HepG2 (cell line): ENCODE measurements around the gene ZNF22. TPM values are rescaled to one million over a fixed set of nuclear protein-coding genes. Genes with fewer than 3 reads are reported as not detected.

Experiments
- ATAC-seq: fragments of 200-7000 bp; cut with Tn5 transposase; 3 replicates; pipeline ENCODE4 v1.9.1; 2020; ENCODE audit warnings: mild to moderate bottlenecking, moderate library complexity
- BruUV-seq: library from RNA; stranded (reverse); fragments of 400-500 nt; replicated peaks from 2 replicates; lab custom pipeline; 2021; lab: Mats Ljungman, UMichigan
- CTCF ChIA-PET: fragments of 300-600 bp; formaldehyde crosslinking; extraction: SDS; loops from one replicate; lab custom pipeline; 2021; ENCODE audit warnings: low total read pairs, inconsistent platforms, low intra/inter-chr PET ratio; lab: Yijun Ruan, JAX
- POLR2A ChIA-PET: fragments of 350-600 bp; sonication (Branson Sonifier 250); formaldehyde crosslinking; loops from one replicate; lab custom pipeline; 2020; ENCODE audit warnings: antibody characterized with exemption, inconsistent platforms; lab: Yijun Ruan, JAX
- DNase-seq: peaks from one replicate; pipeline ENCODE4 v3.0.0-alpha.2; 2015; ENCODE audit warnings: low spot score
- FAIRE-seq: peaks from 3 replicates; lab custom pipeline; 2011; peaks lifted over from hg19 to GRCh38; lab: Jason Lieb, UNC
- H2AFZ ChIP-seq: one replicate; pipeline ENCODE4 v1.6.1; 2011; ENCODE audit warnings: low read length, inconsistent platforms
- H3K27ac ChIP-seq: fragments of 300-600 bp; 3 replicates; pipeline ENCODE4 v1.8.0; 2011; ENCODE audit warnings: mixed run types, mild to moderate bottlenecking, mixed read lengths, low read length, inconsistent platforms; ENCODE audit not compliant: insufficient read depth; ENCODE audit errors: extremely low read length
- H3K27me3 ChIP-seq, 2 experiments: fragments of 200-600 bp in 1 of 2; 2 replicates in 1 of 2; 3 replicates in 1 of 2; pipeline versions ENCODE4 v1.6.0 to v1.8.0; 2011; ENCODE audit warnings: low read length in 2 of 2, mild to moderate bottlenecking in 2 of 2, moderate library complexity in 2 of 2, inconsistent platforms in 1 of 2; ENCODE audit not compliant: insufficient read depth in 2 of 2, control insufficient read depth in 1 of 2
- H3K36me3 ChIP-seq, 2 experiments: fragments of 200-600 bp in 1 of 2; replicated peaks in 1 of 2; 2 replicates in 1 of 2; 3 replicates in 1 of 2; pipeline versions ENCODE4 v1.5.1 to v1.8.0; 2011; ENCODE audit warnings: low read length in 2 of 2, inconsistent platforms in 1 of 2; ENCODE audit not compliant: insufficient read depth in 2 of 2, control insufficient read depth in 1 of 2
- H3K4me1 ChIP-seq: 2 replicates; pipeline ENCODE4 v1.5.1; 2012; ENCODE audit warnings: low read length, inconsistent platforms; ENCODE audit not compliant: insufficient read depth
- H3K4me2 ChIP-seq: 2 replicates; pipeline ENCODE4 v1.6.0; 2011; ENCODE audit warnings: low read depth, low read length, inconsistent platforms
- H3K4me3 ChIP-seq, 3 experiments: fragments of 200-600 bp in 1 of 3; sonication (generic), shearing (Covaris generic) in 1 of 3; replicated peaks in 1 of 3; 2 replicates each; pipeline ENCODE4 v1.5.1; 2011 to 2016; ENCODE audit warnings: low read length in 3 of 3, inconsistent platforms in 2 of 3, low read depth in 2 of 3, mild to moderate bottlenecking in 2 of 3, control low read depth in 1 of 3, mixed read lengths in 1 of 3; ENCODE audit not compliant: insufficient read depth in 1 of 3
- H3K79me2 ChIP-seq: one replicate; pipeline ENCODE4 v1.6.1; 2011; ENCODE audit warnings: low read length, inconsistent platforms; ENCODE audit not compliant: insufficient read depth
- H3K9ac ChIP-seq: 2 replicates; pipeline ENCODE4 v1.6.0; 2011; ENCODE audit warnings: mild to moderate bottlenecking, low read depth, low read length, inconsistent platforms; ENCODE audit not compliant: insufficient read depth
- H3K9me3 ChIP-seq: 2 replicates; pipeline ENCODE4 v1.5.1; 2012; ENCODE audit warnings: mild to moderate bottlenecking, low read length
- H4K20me1 ChIP-seq: 2 replicates; pipeline ENCODE4 v1.6.0; 2011; ENCODE audit warnings: inconsistent platforms, mild to moderate bottlenecking, low read length, moderate library complexity; ENCODE audit not compliant: insufficient read depth
- KMT2B ChIP-seq: IDR thresholded peaks from 2 replicates; pipeline ENCODE4 v1.6.1; 2016; ENCODE audit warnings: missing genetic modification reagents, missing compliant biosample characterization
- SRSF1 ChIP-seq: fragments of 200-400 bp; formaldehyde crosslinking; optimal IDR thresholded peaks from 2 replicates; pipeline ENCODE3; 2017; ENCODE audit warnings: mild to moderate bottlenecking, low read depth, low read length, moderate library complexity
- in situ Hi-C: cut with HindIII; loops from 2 replicates; pipeline ENCODE4 v1.10.0; 2017; ENCODE audit warnings: low pct_unique_long_range_greater_than_20kb; ENCODE audit not compliant: extremely low pct_ligation_motif_present
- intact Hi-C: fragments of 100-400 bp; cut with micrococcal nuclease; formaldehyde crosslinking; loops from one replicate; pipeline ENCODE4 v1.10.0; 2022; ENCODE audit not compliant: unreplicated experiment
- polyA plus RNA-seq, 8 experiments: library from polyadenylated mRNA; depleted of rRNA in 3 of 8; stranded (reverse) in 7 of 8; unstranded in 1 of 8; fragments of >200 nt; fragmentation: Illumina TruSeq in 4 of 8; extraction: Trizol in 4 of 8; gene quantifications; 2 replicates each; pipeline versions ENCODE4 v1.2.1 to v1.2.3, GENCODE V29; 2011 to 2016; ENCODE audit warnings: low read depth in 4 of 8, missing spikeins in 1 of 8, mixed read lengths in 1 of 8; ENCODE audit not compliant: insufficient read depth in 1 of 8
- total RNA-seq, 5 experiments: library from RNA; depleted of rRNA; stranded (reverse); fragments of >200 nt; fragmentation: Illumina TruSeq; extraction: Trizol; gene quantifications; 2 replicates each; pipeline ENCODE4 v1.2.3, GENCODE V29; 2016; ENCODE audit warnings: low read depth in 1 of 5
- TF ChIP-seq, protein P1 (sequence below): sonication (generic); formaldehyde crosslinking; IDR thresholded peaks from 2 replicates; pipeline ENCODE4 v1.4.0; 2020; ENCODE audit warnings: missing genetic modification reagents
- TF ChIP-seq, protein P2 (sequence below): sonication (generic); formaldehyde crosslinking; IDR thresholded peaks from 2 replicates; pipeline ENCODE4 v1.4.0; 2020; ENCODE audit warnings: low read depth, mild to moderate bottlenecking, missing genetic modification reagents
- TF ChIP-seq, protein P3 (sequence below): sonication (generic); formaldehyde crosslinking; IDR thresholded peaks from 2 replicates; pipeline ENCODE4 v1.4.0; 2020; ENCODE audit warnings: missing genetic modification reagents; ENCODE audit errors: not compliant biosample characterization
- TF ChIP-seq, protein P4 (sequence below): sonication (generic); formaldehyde crosslinking; IDR thresholded peaks from 2 replicates; pipeline ENCODE4 v1.8.1; 2022; ENCODE audit warnings: mild to moderate bottlenecking, missing genetic modification reagents
- TF ChIP-seq, protein P5 (sequence below): sonication (generic); formaldehyde crosslinking; IDR thresholded peaks from 2 replicates; pipeline ENCODE4 v1.4.0; 2020; ENCODE audit warnings: mild to moderate bottlenecking, missing genetic modification reagents

The ZNF22 gene
- total and polyA plus RNA-seq, 2 of the 13 experiments (the other 11 are each of a cell fraction or from before 2014, with no cell fraction given): 0.40 to 1.3 TPM

DNA sequence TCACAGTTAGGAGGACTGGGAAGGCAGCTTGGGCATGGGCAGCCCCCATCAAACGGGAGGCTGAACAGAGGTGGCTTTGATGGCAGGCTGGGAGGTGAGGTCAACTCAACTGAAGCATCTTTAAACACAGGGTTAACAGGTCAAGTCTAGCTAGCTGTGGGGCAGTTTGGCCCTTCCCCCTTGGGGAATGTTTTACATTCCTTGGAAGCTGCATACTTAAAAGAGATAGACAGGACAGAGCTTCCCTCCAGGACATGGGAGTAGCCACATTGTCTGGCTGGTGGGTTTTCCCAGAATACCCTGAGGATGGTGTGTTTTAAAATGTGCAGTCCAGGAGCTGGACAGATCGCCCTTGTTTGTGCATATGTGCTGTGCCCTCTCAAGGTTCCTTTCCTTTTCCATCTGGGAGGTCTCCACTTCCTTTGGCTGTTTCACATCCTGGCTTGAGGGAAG, 47.9 kb upstream of the ZNF22 start (continued):
- TF ChIP-seq, protein P1, sequence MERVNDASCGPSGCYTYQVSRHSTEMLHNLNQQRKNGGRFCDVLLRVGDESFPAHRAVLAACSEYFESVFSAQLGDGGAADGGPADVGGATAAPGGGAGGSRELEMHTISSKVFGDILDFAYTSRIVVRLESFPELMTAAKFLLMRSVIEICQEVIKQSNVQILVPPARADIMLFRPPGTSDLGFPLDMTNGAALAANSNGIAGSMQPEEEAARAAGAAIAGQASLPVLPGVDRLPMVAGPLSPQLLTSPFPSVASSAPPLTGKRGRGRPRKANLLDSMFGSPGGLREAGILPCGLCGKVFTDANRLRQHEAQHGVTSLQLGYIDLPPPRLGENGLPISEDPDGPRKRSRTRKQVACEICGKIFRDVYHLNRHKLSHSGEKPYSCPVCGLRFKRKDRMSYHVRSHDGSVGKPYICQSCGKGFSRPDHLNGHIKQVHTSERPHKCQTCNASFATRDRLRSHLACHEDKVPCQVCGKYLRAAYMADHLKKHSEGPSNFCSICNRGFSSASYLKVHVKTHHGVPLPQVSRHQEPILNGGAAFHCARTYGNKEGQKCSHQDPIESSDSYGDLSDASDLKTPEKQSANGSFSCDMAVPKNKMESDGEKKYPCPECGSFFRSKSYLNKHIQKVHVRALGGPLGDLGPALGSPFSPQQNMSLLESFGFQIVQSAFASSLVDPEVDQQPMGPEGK: peak; percentile 81
- TF ChIP-seq KMT2B: no peak

DNA sequence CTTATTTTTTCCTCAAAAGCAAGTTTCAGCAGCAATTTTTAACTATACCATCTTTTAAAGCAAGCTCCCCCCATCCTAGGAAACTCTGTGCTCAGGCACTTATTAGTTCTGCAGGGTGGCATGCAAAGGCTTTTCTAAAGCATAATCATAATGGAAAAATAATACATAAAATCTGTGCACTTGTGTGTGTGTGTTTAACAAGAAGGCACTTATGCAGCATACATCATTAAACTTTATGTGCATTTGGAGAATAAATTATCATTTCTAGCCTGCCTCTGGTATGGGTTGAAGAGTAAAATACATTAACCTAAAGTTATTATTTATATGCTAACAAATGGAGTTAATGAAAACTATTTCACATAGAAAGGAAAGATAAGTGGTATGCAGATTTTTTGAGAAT, 46.7 kb upstream of the ZNF22 start:
- H3K4me1 ChIP-seq: peaks cover 81% of the 10 kb centered on the region
- BruUV-seq: no TSS peak
- no peak overlapping the region for H2AFZ ChIP-seq
- TF ChIP-seq, protein P2, sequence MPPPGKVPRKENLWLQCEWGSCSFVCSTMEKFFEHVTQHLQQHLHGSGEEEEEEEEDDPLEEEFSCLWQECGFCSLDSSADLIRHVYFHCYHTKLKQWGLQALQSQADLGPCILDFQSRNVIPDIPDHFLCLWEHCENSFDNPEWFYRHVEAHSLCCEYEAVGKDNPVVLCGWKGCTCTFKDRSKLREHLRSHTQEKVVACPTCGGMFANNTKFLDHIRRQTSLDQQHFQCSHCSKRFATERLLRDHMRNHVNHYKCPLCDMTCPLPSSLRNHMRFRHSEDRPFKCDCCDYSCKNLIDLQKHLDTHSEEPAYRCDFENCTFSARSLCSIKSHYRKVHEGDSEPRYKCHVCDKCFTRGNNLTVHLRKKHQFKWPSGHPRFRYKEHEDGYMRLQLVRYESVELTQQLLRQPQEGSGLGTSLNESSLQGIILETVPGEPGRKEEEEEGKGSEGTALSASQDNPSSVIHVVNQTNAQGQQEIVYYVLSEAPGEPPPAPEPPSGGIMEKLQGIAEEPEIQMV (CRISPR knock-in tag): no peak
- TF ChIP-seq, protein P3, sequence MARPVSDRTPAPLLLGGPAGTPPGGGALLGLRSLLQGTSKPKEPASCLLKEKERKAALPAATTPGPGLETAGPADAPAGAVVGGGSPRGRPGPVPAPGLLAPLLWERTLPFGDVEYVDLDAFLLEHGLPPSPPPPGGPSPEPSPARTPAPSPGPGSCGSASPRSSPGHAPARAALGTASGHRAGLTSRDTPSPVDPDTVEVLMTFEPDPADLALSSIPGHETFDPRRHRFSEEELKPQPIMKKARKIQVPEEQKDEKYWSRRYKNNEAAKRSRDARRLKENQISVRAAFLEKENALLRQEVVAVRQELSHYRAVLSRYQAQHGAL (CRISPR knock-in tag): no peak
- TF ChIP-seq SRSF1: no peak
- TF ChIP-seq, protein P4, sequence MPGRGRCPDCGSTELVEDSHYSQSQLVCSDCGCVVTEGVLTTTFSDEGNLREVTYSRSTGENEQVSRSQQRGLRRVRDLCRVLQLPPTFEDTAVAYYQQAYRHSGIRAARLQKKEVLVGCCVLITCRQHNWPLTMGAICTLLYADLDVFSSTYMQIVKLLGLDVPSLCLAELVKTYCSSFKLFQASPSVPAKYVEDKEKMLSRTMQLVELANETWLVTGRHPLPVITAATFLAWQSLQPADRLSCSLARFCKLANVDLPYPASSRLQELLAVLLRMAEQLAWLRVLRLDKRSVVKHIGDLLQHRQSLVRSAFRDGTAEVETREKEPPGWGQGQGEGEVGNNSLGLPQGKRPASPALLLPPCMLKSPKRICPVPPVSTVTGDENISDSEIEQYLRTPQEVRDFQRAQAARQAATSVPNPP: no peak
- TF ChIP-seq, protein P5, sequence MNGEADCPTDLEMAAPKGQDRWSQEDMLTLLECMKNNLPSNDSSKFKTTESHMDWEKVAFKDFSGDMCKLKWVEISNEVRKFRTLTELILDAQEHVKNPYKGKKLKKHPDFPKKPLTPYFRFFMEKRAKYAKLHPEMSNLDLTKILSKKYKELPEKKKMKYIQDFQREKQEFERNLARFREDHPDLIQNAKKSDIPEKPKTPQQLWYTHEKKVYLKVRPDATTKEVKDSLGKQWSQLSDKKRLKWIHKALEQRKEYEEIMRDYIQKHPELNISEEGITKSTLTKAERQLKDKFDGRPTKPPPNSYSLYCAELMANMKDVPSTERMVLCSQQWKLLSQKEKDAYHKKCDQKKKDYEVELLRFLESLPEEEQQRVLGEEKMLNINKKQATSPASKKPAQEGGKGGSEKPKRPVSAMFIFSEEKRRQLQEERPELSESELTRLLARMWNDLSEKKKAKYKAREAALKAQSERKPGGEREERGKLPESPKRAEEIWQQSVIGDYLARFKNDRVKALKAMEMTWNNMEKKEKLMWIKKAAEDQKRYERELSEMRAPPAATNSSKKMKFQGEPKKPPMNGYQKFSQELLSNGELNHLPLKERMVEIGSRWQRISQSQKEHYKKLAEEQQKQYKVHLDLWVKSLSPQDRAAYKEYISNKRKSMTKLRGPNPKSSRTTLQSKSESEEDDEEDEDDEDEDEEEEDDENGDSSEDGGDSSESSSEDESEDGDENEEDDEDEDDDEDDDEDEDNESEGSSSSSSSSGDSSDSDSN (CRISPR knock-in tag): no peak
- peaks cover 11% of the 10 kb centered on the region for H3K79me2 ChIP-seq
- H3K4me3 ChIP-seq: no peak overlapping the region
- POLR2A ChIA-PET: interaction anchor here (1.2 to 2.8 kb wide), 4 partner anchors 9 to 24 kb away, joined by 3 to 25 read pairs (median 16); partner anchors contain the start of gene DEPP1
- no peaks in the 10 kb centered on the region for H3K27me3 ChIP-seq
- no peaks in the 10 kb centered on the region for H3K9me3 ChIP-seq
- H3K27ac ChIP-seq: no peak overlapping the region
- ATAC-seq (no peak), FAIRE-seq (no peak), DNase-seq (no peak)
- 0 out of 5 replicates have a peak, but pooled peaks cover 0 to 6% of the 10 kb centered on the region in 2 experiments for H3K36me3 ChIP-seq
- CTCF ChIA-PET: no interaction called here
- intact Hi-C loops: loop anchor here (5.0 kb wide), 1 partner anchor 697 kb away; no protein-coding TSS in a partner anchor
- H3K9ac ChIP-seq: no peak overlapping the region
- H3K4me2 ChIP-seq: no peak overlapping the region
- no peaks in the 10 kb centered on the region for H4K20me1 ChIP-seq
- in situ Hi-C loops: loop anchor here (25.0 kb wide), 1 partner anchor 1542 kb away; the partner anchor contains the start of gene HNRNPF
